NAMALWA (cell line): ENCODE results near the gene CYBB.

Experiments
- DNase-seq: peaks from one replicate; pipeline ENCODE4 v3.0.0-alpha.2; 2015; ENCODE audit warnings: low spot score

CYBB gene

DNA sequence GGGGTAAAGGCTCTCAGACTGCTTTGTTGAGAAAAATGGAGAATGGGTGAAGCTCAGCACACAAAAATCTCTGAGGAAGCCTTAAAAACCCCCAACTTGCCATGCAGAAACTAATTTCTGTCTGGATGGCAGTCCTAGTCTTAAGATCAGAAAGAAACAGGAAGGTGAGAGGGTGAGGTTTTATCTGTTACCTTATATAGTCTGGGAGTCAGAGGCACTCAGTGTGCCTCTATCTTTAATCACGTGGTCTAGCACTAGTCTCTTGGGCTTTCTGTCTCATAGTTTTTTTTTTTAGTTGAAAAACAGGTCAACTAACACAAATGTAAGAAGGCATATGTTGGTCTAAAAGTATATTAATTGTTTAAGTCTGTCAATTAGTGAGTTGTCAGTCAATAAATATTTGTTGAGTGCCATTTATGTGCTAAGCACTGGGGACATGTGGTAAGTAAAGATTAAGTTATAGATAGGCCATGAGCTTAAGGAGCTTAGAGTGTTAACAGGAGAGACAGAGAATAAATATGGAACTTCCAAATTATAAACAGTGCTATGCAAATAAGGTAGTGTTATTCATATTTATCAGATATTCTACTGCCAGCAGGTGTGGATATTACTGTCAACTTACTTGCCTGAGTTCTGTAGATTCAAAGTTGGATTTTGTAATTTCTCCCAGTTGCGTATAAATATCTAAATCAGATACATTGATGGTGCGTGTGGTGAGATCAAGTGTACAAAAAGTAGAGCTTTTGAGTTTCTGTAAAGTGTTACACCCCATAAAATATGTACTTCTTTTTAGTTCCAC lies 7.0 kb downstream of the CYBB start:
- DNase-seq = peak; percentile 71

DNA sequence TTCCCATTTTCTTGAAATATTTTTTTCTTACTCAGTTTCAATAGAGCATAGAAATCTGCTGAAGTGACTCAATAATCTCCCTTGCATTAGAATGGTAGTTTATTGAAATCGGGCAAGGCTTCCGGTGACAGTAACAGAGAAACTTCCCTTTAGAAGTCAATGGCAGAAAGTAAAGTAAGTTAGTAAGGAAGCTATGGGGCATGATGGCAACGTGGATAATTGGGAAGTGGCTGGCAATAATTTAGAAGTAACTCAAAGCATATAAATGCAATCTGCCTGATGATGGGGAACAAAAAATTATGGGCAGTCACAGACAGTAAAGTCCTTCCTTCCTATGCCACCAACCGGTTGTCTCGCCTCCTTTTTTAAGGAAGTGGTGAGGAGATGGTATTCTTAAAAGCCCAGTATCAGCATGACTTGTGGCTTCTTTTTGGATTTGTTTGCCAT lies 7.6 kb downstream of the CYBB start:
- DNase-seq = peak; percentile 69

DNA sequence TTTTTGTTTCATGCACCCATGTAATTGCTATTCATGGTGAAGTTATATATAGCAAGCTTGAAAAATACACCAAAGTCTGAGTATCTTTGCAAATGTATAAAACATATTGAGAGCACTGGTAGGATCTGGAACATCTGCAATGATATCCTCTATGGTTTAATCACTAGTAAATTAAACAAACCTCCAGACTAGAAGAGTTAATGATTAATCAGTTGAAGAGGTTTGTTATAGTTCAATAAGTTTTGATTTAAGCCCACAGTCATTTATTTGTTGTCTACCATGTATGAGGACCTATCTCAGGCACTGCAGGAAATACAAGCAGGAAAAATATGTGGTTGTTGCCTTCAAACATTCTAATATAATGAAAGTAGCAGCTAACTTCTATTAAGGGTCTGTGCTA lies 16.5 kb downstream of the CYBB start:
- DNase-seq = no peak

DNA sequence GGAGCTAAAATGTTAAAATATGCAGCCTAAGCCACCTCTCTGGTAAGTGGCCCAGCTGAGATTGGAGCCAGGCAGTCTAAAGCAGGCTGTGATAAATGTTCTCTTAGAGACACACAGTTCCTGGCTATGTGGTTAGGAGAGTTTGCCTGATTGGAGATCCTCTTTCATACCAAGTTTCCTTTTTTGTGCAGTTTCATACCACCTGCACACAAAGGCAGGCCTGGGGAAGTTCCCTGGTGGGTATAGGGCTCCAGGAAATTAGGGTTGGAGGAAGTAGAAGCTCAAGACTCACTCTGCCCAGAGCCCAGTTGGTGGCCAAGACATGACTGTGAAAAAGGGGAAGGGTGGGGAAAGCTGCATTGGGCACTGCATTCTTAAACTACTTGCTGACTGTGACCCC lies 16.9 kb downstream of the CYBB start:
- DNase-seq = peak; percentile 51

DNA sequence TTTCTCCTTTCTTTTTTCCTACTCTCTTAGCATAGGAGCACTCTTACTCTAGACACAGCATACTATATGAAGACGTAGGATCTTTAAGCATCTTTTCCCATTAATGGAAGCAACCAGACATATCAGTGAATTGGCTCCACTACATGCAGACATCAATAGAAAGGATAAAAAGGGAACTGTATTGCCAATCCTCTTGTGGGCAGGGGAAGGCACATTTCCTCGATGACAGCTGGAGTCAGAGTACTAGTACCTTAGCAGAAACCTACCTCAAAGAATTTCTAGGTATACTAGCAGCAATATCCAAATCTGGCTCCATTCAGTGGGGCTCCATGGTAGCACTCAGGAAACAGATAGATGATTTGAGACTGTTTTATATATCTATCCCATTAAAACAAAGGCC lies 20.1 kb downstream of the CYBB start:
- no peak for DNase-seq

DNA sequence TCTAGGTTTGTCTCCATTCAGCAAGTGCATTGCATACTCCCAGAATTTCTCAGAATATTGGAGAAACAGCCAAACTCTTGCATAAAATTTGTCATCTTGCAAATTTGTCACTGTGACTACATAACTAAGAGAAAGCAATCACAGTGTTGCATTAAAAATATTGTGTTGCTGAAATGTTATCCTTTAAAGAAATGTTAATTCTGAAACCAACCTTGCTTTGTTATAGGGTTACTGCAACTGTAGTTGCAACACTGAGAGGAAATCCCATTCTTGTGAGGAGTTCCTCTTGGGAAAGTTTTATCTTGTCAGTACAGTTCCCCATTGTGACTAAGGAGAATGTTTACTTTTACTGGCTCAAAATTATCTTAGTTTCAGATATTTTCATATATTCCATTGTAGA lies 20.9 kb downstream of the CYBB start:
- no peak for DNase-seq

DNA sequence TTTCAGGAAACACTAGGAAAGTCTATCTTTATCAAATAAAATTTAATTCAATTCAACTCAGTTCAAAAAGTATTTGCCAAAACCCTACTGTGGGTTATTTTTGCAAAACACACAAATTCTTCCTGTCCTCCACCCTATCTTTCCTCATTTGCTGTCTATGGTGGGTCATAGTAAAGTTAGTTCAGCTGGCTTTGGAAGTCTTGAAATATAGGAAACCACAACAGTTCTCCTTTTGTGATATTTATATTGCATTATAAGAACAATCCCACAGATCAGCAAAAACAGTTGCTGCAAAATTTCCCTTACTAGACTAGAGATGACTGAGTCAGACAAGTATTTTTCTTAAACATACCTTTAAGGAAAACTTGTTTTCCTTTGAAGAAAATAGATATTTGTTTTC lies 22.2 kb downstream of the CYBB start:
- DNase-seq = no peak

DNA sequence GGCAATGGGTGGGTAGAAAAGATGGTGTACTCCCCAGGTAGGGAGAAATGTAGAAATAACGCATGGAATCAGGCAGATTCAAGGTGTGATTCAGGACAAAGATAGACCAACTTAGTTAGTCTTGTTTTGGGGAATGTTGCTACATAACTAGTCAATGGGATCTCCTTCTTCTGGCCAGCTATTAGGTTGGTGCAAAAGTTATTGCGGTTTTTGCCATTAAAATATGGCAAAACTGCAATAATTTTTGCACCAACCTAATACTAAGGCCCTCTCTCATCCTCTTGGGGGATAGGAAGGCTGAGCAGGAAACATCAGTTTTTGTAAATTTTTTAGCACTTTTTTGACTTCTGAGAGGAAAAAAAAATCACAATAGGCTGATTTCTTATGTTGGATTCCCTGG lies 23.2 kb downstream of the CYBB start:
- DNase-seq = no peak

DNA sequence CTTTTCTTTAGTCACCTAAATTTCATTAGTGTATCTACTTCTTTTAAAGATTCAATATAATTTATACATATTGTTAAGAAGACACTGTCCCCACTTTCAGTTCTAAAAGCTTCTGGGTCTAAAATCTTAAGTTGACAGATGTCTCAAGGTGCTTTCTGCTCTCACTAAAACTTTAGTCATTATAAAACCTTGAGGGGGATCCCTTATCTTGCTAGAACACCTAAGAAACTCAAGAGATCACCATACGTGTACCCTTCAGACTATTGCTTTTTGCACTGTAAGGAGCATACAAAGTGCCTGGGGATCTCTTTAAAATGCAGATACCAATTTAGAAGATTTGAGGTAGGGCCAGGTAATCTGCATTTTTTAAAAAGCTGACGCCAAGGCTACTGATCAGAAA lies 30.1 kb downstream of the CYBB start:
- DNase-seq = no peak

DNA sequence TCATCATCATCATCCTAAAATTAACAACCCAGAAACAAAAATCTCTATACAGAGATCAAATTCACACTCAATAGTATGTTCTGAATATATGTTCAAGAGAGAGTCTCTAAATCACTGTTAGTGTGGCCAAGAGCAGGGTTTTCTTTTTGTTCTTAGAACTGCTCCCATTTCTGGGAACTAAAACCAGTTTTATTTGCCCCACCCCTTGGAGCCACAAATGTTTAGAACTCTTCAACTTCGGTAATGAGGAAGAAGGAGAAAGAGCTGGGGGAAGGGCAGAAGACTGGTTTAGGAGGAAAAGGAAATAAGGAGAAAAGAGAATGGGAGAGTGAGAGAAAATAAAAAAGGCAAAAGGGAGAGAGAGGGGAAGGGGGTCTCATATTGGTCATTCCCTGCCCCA lies 32.3 kb downstream of the CYBB start:
- no peak for DNase-seq

DNA sequence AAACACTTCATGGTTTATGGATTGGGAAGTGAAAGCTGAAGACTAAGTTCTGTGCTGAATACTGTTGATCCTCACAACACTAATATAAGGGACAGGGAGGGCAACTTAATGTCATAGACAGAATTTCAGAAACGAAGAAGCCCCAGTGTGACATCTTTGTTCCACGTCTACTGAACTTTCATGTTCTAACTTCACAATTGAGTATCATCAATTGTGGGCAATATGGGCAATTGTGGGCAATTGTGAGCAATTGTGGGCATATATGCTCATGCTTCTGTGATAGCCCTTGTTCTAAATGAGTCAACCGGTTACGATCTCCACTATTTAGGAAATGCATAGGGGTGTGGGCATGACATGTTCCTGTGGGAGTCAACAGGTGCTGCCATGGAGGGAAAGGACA lies 33.7 kb downstream of the CYBB start:
- no peak for DNase-seq

DNA sequence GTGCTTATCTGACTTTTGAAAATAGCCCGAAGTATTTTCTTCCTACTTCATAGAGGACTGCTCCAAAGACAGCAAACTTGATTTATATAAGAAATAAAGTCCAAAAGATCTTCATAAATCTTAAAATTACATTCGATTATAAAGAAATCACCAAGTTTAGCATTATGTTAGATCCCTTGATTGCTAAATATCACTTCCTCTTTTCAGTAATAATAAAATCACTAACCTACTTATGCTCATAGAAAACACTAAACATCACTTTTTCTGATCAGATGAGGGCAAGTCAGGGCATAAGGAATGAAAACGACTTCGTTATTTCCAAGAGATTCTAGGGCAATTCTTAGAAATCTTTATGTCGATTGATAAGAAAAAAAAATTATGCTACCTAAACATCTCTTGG lies 35.5 kb downstream of the CYBB start:
- DNase-seq = peak; percentile 32

DNA sequence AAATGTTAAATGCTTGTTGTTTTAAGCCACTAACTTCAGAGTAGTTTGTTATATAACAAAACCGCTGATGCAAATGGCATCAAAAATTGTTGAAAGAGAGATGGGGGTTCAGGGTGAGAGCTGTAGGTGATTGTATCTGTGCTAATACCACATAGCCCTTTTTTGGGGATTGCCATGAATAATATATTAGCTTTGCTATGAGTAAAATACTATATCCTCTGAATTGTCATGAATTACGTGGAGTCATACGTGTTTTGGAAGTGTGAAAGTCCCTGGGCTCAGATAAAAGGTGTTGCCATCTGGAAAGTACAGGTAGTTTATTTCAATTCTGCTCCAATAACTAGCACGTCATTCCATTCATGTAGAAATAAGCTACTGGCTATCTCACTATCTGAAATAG lies 36.9 kb downstream of the CYBB start:
- no peak for DNase-seq

DNA sequence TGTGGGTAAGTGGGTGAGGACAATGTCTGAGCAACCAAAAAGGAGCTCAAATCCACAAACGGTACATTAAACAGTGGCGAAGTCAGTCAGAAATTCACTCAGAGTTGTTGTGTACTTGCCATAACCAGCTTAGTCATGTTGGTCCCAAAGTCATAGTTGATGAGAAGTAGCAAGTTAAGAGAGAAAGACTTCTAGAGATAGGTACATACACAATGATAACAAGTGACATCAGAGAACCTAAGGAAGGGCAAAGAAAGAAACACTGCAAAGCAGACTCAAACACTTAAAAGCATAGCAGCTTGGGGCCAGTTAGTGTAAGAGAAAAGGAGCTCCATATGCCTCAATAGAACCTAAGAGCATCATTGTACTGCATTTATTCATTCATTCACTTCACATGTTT lies 37.3 kb downstream of the CYBB start:
- DNase-seq = peak; percentile 75

DNA sequence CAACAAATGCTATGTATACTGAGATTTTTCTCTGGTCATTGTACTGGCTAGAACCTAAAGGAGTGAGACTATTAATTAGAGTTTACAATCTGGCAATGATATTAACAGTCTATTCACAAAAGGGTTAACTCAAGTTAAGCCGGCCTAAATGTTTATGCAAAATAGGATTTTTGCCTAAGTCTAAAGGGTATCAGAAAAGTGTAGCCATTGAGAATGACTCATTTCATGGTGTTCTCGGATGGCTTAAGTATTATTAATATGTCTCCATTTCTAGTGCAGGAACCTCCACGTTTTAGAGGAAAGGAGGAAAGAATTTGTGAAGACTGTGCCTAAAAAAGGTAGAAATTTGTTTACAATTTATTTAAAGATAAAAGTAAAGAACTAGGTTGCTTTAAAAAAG lies 37.7 kb downstream of the CYBB start:
- DNase-seq = no peak

DNA sequence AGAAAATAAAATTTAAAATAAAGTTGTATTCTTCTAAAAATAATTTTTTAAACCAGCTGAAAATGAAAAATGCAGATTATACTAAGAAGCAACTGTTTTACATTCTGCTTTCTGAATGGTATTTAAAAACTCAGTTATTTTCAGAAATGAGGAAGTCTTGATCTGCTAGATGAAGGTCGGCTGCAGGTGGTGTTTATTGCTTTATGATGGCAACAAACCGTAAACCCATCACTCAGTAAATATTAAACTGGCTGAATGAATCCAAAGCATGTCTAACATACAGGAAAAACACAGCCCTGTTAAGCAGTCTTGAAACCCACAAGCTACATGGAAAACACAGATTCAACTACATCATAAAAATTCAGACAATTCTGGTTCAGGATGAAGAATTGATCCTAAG lies 38.2 kb downstream of the CYBB start:
- DNase-seq = peak; percentile 88

DNA sequence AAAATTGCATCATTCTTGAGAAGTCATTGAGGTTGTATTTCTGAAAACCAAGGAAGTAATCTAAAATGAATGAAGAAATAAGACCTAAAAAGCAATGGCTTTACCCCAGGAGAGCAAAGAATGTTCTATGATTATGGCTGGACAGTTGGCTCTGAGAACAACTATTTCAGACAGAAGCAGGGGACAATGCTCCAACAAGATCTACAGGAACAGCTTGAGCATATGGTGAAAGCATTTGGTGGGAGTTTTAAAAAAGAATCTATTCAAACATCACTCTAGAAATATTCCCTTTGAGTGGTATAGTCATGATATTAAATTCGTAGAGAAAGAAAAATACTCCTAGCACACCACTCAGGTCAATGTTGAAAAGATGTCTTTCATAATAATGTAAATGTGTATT lies 40.8 kb downstream of the CYBB start:
- DNase-seq = no peak

DNA sequence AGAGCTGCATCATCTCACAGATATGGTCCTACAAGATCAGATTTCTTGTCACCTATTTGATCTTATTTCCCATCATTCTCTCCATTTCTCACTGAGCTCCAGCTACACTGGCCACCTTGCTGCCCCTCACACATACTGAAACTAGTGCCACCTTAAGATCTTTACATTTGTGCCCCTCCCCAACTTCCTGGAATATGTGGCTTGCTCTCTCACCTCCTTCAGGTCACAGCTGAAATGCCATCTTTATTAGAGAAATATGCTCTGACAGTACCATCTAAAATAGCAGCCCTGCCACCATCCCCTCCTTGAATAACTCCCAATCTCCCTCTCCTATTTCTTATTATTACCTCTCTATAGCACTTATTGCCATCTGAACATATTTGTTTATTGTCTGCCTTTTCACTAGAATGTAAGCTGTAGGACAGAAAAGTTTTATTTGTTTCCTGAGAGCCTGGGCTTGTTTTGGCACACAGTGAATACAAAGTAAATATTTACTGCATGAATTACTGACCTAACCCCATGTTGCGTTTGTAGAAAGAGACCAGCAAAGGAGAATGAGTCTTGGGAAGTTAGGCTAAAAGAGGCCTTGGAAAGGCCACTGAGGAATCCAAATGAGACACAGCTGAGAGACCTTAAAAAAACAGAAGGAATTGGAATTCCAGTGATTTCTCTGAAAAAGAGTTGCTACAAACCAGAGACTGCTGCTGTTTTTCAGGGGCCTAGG lies 44.8 kb downstream of the CYBB start:
- DNase-seq = no peak

DNA sequence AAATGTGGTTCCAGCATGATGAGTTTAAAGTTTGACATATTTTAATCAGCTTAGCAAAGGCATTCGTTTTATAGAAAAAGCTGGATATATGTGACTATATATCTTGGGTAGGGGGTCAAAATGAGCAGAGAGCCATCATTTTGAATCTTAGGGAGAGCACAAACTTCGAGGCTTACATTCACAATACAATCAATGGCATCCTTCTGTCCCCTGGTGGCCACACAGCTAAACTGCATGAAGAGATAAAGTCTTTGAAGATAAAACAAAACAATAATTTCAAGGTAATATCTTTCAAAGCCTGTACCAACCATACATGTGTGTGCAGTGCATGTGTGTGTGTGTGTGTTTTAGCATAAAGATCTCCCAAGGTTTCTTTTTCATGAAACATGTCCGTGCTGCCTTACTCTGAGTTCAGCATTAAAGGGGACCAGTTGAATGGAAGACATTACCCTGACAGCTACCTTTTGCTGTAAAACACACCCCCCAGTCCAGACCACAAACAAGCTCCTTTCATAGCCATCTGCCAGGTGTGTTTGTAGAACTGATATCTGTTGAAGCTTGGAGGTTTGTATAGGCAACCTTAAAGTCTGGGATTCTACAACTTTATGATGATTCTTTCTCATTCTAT lies 45.5 kb downstream of the CYBB start:
- DNase-seq = peak; percentile 72

DNA sequence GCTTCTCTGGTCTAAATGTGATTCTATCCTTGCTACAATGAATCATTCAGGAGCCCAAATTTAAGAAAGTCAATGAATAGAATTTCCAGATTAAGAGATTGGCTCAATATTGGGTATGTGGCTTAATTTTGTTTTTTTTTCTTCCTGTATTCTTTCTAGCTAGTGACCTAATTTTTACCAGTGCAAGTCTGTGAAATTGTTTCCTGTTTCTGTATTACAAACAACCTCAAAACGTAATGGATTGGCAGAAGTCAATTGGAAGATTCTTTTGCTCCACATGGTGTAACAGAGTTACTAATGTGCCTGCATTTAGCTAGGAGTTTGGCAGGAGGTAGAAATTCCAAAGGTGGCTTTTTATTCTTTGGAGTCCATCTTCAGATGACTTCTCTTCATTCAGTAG lies 49.9 kb downstream of the CYBB start:
- no peak for DNase-seq

DNA sequence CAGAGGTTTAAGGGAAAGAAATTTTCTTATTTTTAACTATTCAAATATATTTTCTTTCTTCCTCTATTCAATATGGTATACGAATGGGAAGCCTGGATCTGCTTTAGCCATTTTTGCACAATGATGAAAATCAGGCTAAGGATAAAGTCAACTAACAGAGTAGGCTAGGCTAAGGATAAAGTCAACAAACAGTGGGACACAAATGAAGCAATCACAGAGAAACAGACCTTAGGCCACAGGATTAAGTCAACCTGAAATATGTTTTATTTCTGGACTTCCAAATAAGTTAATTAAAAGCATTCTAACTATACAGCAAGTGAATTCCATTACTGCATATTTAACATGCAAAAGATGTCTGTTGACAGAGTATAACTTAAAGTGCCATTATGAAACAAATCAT lies 50.5 kb downstream of the CYBB start:
- no peak for DNase-seq

DNA sequence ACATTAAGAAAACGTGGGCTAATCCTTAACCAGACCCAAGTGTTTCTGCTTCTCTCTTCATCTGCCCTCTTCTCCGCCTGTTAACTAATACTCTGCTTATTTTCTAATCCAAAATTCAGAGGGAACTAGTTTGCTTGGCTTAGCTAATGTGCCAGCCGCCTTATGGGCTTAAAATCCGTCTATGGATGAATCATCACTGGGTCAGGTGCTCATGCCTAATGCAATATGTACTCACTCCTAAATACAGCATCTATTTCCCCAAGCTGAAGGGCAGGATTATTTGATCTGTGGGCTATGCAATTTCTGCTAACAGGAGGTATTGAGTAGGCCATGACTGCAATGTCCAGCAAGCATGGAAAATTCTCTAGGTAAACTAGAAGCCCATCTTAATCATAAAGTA lies 55.1 kb downstream of the CYBB start:
- DNase-seq = no peak

DNA sequence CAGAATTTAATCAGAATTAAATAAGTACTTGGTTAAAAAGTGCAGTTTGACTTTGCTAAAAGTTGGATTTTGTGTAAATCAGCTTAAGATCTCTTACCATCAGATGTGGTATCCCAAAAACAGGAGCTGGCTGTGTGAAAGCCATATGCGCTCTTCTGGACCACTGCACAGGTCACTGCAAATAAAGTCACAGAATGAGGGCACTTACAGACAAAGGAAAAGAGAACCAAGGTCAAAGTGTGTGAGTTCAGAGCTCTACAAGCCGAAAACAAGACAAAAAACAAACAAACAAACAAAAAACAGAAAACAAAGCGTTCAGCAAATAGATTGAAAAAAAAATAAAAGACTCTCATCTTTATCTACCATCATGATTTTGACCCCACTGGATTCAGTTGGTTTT lies 61.1 kb downstream of the CYBB start:
- DNase-seq = no peak
